Mucosa of rectum (tissue), 2 donors: ENCODE measurements around the gene TUBG2.

Source experiments
- H3K27ac ChIP-seq, 2 donors: one replicate each; pipeline ENCODE4 v1.7.0; 2013; ENCODE audit warnings: inconsistent platforms in 2 of 2, low read depth in 2 of 2, low read length in 2 of 2
- H3K27me3 ChIP-seq, 2 donors: one replicate each; pipeline ENCODE4 v1.7.0; 2013; ENCODE audit warnings: low read length in 2 of 2; ENCODE audit not compliant: control insufficient read depth in 2 of 2, insufficient read depth in 2 of 2
- H3K36me3 ChIP-seq, 2 donors: one replicate each; pipeline ENCODE4 v1.7.0; 2013; ENCODE audit warnings: low read length in 2 of 2; ENCODE audit not compliant: control insufficient read depth in 2 of 2, insufficient read depth in 2 of 2
- H3K4me1 ChIP-seq, 2 donors: one replicate each; pipeline ENCODE4 v1.7.0; 2013; ENCODE audit warnings: low read length in 2 of 2, mild to moderate bottlenecking in 1 of 2; ENCODE audit not compliant: control insufficient read depth in 2 of 2, insufficient read depth in 2 of 2
- H3K4me3 ChIP-seq, 2 donors: one replicate each; pipeline ENCODE4 v1.7.0; 2013; ENCODE audit warnings: low read length in 2 of 2
- H3K9ac ChIP-seq, 2 donors: one replicate each; pipeline ENCODE4 v1.7.0; 2013; ENCODE audit warnings: low read length in 2 of 2, low read depth in 1 of 2, mild to moderate bottlenecking in 1 of 2
- H3K9me3 ChIP-seq, 2 donors: one replicate each; pipeline ENCODE4 v1.7.0; 2013; ENCODE audit warnings: low read length in 2 of 2; ENCODE audit not compliant: control insufficient read depth in 2 of 2
- donor health status: healthy.
- donor health status: Normal muscosa, but diverticular disease.

TUBG2 gene

DNA sequence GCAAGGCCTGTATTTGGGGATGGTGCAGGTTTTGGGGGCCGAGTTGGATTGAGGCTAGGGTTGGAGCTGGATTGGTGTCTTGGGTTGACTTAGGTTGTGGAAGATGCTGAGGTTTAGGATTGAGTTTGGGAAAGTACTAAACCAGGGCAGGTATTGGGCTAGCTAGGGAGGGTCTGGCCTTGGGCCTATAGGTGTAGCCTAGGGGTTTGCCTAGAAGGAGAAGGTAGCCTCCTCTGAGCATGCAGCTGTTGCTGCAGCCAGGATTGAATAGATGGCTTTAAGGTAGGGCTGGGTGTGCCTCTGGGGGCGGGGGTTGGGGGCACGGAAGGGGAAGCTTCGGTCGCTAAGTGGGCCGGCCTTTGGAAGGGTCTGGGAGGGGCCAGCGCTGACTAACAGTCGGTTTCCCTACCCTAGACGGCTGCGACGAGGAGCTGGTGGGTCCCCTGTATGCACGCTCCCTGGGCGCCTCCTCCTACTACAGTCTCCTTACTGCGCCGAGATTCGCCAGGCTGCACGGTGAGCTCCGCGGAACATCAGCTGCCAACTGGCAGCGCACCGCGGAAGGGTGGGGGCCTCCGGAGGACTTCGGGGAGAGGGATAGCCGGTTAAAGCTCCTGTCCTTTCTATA, 24.4 kb downstream of the TUBG2 start:
- peaks cover 43 to 46% of the 10 kb centered on the region in 2 donors for H3K4me1 ChIP-seq
- H3K9ac ChIP-seq, result peak overlapping the region in 1 of 2 donors; percentile 3
- H3K4me3 ChIP-seq, result peak overlapping the region; percentile 43 to 61
- H3K36me3 ChIP-seq, result no peaks in the 10 kb centered on the region
- H3K27me3 ChIP-seq, result peaks cover 7 to 10% of the 10 kb centered on the region in 2 donors
- H3K27ac ChIP-seq, result peak overlapping the region in 1 of 2 donors; percentile 28
- no peaks in the 10 kb centered on the region for H3K9me3 ChIP-seq

DNA sequence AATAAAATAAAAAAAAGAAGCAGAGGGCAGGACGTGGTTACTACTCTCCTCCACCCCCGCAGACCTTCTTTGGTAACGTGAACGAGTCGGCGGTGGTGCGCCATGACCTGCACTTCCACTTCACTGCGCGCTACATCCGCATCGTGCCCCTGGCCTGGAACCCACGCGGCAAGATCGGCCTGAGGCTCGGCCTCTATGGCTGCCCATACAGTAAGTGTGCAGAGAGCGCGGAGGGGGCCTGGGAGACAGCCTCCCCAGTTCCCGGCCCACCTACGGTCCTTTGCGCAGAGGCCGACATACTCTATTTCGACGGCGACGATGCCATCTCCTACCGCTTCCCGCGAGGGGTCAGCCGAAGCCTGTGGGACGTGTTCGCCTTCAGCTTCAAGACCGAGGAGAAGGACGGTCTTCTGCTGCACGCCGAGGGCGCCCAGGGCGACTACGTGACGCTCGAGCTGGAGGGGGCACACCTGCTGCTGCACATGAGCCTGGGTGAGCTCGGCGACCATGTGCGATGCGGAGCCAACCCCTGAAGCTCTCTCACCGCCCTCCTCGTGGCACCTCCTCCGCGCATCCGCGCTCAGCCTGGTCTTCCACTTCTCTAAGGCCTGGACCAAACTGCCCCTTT, 26.0 kb downstream of the TUBG2 start:
- H3K4me3 ChIP-seq, result no peak overlapping the region
- H3K27ac ChIP-seq, result no peak overlapping the region
- no peak overlapping the region for H3K9ac ChIP-seq
- H3K36me3 ChIP-seq, result no peaks in the 10 kb centered on the region
- H3K9me3 ChIP-seq, result no peaks in the 10 kb centered on the region
- peaks cover 7 to 10% of the 10 kb centered on the region in 2 donors for H3K27me3 ChIP-seq
- H3K4me1 ChIP-seq, result peaks cover 32% of the 10 kb centered on the region in 2 donors

DNA sequence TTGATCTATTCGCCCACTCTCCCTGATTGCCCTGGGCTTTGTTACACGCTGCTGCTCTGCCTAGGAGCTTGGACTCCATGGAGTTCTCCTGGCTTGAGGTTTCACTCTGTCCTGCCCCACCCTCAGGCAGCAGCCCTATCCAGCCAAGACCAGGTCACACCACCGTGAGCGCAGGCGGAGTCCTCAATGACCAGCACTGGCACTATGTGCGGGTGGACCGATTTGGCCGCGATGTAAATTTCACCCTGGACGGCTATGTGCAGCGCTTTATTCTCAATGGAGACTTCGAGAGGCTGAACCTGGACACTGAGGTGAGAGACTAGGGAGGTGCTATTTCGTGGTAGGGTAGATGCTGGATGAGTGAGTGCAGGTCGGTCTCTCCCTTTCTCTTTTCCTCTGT, 26.7 kb downstream of the TUBG2 start:
- H3K27me3 ChIP-seq, result peaks cover 7 to 10% of the 10 kb centered on the region in 2 donors
- H3K9me3 ChIP-seq, result no peaks in the 10 kb centered on the region
- no peak overlapping the region for H3K9ac ChIP-seq
- no peak overlapping the region for H3K27ac ChIP-seq
- peaks cover 24 to 27% of the 10 kb centered on the region in 2 donors for H3K4me1 ChIP-seq
- H3K36me3 ChIP-seq, result no peaks in the 10 kb centered on the region
- H3K4me3 ChIP-seq, result no peak overlapping the region

DNA sequence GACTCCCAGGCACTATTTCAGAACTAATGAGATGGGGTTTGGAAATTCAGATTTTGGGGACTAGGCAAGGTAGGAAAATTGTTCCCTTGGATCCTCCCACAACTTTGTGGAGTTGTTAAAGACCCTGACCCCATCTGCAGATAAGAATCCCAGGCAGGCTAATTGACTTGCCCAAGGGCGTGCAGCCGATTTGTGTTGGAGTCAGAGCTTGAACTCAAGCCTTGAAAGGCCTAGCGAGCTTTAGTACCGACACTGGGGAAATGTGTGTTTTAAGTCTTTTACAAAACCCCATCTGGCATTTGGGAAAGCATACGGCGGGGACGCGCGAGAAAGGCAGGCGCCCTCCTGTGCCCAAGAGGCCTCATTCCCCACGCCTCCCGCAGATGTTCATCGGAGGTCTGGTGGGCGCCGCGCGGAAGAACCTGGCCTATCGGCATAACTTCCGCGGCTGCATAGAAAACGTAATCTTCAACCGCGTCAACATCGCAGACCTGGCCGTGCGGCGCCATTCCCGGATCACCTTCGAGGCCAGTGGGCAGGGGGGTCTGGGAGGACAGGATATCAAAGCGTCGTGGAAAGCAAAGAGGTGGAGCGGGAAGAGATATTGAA, 27.5 kb downstream of the TUBG2 start:
- Histone ChIP-seq H3K27ac (no peak overlapping the region), H3K4me3 (no peak overlapping the region), H3K9ac (no peak overlapping the region), H3K9me3 (no peaks in the 10 kb centered on the region), H3K27me3 (peaks cover 4 to 10% of the 10 kb centered on the region in 2 donors), H3K36me3 (no peaks in the 10 kb centered on the region), H3K4me1 (peaks cover 22 to 24% of the 10 kb centered on the region in 2 donors)

DNA sequence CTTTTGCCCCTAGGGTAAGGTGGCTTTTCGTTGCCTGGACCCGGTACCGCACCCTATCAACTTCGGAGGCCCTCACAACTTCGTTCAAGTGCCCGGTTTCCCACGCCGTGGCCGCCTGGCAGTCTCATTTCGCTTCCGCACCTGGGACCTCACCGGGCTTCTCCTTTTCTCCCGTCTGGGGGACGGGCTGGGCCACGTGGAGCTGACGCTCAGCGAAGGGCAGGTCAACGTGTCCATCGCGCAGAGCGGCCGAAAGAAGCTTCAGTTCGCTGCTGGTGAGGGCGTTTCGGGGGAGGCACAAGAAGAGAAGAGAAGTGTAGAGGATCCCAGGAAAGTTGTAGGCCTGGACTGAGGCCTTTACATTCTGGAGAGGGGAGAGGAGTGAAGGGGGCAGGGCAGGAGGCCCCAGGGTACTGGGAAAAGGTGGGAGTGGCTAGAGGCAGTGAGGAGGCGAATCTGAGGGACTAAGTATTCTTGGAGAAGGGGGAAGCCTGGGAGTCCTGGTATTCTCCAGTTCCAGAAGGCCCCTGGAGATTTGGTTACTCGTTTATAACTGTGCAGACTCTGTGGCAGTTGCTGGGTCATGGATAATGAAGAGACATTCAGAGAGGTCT, 28.7 kb downstream of the TUBG2 start:
- Histone ChIP-seq H3K27me3 (peaks cover 0 to 6% of the 10 kb centered on the region in 2 donors), H3K4me3 (no peak overlapping the region), H3K4me1 (peaks cover 11 to 14% of the 10 kb centered on the region in 2 donors), H3K36me3 (no peaks in the 10 kb centered on the region), H3K9ac (no peak overlapping the region), H3K9me3 (no peaks in the 10 kb centered on the region), H3K27ac (no peak overlapping the region)

DNA sequence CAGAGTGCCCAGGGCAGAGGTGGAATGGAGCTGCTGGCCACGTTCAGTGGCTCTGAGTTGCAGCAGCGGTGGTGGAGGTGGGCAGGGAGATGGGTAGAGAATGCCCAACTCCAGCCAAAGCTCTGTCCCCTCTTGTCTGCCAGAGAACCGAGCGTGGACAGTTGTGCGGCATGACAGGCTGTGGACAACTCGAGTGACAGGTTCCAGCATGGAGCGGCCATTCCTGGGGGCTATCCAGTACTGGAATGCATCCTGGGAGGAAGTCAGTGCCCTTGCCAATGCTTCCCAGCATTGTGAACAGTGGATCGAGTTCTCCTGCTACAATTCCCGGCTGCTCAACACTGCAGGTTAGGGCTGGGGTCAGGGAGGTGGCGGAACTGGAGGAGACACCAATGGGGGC, 31.5 kb downstream of the TUBG2 start:
- H3K27me3 ChIP-seq, result peaks cover 0 to 4% of the 10 kb centered on the region in 2 donors
- no peak overlapping the region for H3K4me3 ChIP-seq
- H3K36me3 ChIP-seq, result peaks cover 3 to 6% of the 10 kb centered on the region in 2 donors
- H3K9ac ChIP-seq, result no peak overlapping the region
- H3K4me1 ChIP-seq, result no peaks in the 10 kb centered on the region
- H3K27ac ChIP-seq, result no peak overlapping the region
- no peaks in the 10 kb centered on the region for H3K9me3 ChIP-seq

DNA sequence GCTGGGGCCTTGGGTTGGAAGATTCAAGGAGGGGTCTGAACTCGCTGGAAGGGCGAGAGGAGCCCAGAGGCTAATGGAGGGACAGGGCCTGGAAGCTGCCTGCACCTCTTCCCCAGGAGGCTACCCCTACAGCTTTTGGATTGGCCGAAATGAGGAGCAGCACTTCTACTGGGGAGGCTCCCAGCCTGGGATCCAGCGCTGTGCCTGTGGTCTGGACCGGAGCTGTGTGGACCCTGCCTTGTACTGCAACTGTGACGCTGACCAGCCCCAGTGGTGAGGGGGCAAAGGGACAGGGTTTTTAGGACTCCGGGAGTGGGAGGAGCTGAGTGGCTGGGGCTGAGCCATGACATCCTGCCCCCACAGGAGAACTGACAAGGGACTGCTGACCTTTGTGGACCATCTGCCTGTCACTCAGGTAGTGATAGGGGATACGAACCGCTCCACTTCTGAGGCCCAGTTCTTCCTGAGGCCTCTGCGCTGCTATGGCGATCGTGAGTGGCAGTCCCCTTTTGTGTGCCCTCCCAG, 32.0 kb downstream of the TUBG2 start:
- Histone ChIP-seq H3K36me3 (peaks cover 3 to 10% of the 10 kb centered on the region in 2 donors), H3K4me1 (no peaks in the 10 kb centered on the region)

DNA sequence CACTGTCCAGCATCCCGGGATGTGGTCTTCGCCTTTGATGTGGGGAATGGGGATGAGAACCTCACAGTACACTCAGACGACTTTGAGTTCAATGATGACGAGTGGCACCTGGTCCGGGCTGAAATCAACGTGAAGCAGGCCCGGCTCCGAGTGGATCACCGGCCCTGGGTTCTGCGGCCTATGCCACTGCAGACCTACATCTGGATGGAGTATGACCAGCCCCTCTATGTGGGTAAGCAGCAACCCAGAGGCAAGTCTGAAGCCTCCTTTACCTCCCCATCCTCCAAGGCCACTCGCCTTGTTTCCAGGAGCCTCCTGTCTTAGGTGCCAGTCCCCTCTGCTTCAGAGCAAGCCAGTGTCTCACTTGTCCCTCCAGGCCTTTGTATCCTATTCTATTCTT, 33.4 kb downstream of the TUBG2 start:
- no peak overlapping the region for H3K27ac ChIP-seq
- H3K27me3 ChIP-seq, result no peaks in the 10 kb centered on the region
- no peaks in the 10 kb centered on the region for H3K9me3 ChIP-seq
- no peaks in the 10 kb centered on the region for H3K4me1 ChIP-seq
- H3K36me3 ChIP-seq, result peaks cover 3 to 11% of the 10 kb centered on the region in 2 donors
- H3K4me3 ChIP-seq, result no peak overlapping the region
- no peak overlapping the region for H3K9ac ChIP-seq

More for the DNA sequence above, 32.0 kb downstream of the TUBG2 start:
- Histone ChIP-seq H3K27ac (no peak overlapping the region), H3K27me3 (no peaks in the 10 kb centered on the region), H3K9ac (no peak overlapping the region), H3K4me3 (no peak overlapping the region), H3K9me3 (no peaks in the 10 kb centered on the region)

DNA sequence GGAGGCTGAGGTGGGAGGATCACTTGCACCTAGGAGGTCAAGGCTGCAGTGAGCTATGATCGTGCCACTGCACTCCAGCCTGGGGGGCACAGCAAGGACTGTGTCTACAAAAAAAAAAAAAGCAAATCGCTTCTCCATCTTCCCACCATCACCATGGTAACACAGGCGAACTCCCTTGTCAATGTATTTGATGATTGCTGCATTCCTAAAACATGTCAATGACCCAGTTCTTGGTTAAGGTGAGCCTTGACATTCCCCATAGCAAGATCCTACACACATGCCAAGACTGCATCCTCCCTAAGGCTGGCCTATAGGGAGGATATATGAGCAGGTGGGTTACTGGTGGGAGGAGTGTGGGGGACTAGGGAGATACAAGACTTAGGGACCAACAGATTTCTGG, 35.4 kb downstream of the TUBG2 start:
- H3K4me1 ChIP-seq, result no peaks in the 10 kb centered on the region
- no peak overlapping the region for H3K27ac ChIP-seq
- H3K9ac ChIP-seq, result no peak overlapping the region
- H3K4me3 ChIP-seq, result no peak overlapping the region
- H3K36me3 ChIP-seq, result peaks cover 7 to 14% of the 10 kb centered on the region in 2 donors
- H3K9me3 ChIP-seq, result no peaks in the 10 kb centered on the region
- H3K27me3 ChIP-seq, result no peaks in the 10 kb centered on the region

DNA sequence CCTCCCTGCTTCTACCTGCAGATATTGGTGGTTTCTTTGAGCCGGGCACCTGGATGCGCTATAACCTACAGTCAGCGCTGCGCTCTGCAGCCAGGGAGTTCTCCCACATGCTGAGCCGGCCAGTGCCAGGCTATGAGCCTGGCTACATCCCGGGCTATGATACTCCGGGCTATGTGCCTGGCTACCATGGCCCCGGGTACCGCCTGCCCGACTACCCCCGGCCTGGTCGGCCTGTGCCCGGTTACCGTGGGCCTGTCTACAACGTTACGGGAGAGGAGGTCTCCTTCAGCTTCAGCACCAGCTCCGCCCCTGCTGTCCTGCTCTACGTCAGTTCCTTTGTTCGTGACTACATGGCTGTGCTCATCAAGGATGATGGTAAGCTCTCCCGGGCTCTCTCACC, 36.4 kb downstream of the TUBG2 start:
- no peak overlapping the region for H3K27ac ChIP-seq
- H3K4me3 ChIP-seq, result no peak overlapping the region
- no peak overlapping the region for H3K9ac ChIP-seq
- H3K9me3 ChIP-seq, result no peaks in the 10 kb centered on the region
- peaks cover 9 to 15% of the 10 kb centered on the region in 2 donors for H3K36me3 ChIP-seq
- H3K27me3 ChIP-seq, result no peaks in the 10 kb centered on the region
- H3K4me1 ChIP-seq, result no peaks in the 10 kb centered on the region
